ENCODE data around the gene DMRT3.

The DMRT3 gene, protein sequence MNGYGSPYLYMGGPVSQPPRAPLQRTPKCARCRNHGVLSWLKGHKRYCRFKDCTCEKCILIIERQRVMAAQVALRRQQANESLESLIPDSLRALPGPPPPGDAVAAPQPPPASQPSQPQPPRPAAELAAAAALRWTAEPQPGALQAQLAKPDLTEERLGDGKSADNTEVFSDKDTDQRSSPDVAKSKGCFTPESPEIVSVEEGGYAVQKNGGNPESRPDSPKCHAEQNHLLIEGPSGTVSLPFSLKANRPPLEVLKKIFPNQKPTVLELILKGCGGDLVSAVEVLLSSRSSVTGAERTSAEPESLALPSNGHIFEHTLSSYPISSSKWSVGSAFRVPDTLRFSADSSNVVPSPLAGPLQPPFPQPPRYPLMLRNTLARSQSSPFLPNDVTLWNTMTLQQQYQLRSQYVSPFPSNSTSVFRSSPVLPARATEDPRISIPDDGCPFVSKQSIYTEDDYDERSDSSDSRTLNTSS
- total RNA-seq, result 0 reads per million in 2 donors

DNA sequence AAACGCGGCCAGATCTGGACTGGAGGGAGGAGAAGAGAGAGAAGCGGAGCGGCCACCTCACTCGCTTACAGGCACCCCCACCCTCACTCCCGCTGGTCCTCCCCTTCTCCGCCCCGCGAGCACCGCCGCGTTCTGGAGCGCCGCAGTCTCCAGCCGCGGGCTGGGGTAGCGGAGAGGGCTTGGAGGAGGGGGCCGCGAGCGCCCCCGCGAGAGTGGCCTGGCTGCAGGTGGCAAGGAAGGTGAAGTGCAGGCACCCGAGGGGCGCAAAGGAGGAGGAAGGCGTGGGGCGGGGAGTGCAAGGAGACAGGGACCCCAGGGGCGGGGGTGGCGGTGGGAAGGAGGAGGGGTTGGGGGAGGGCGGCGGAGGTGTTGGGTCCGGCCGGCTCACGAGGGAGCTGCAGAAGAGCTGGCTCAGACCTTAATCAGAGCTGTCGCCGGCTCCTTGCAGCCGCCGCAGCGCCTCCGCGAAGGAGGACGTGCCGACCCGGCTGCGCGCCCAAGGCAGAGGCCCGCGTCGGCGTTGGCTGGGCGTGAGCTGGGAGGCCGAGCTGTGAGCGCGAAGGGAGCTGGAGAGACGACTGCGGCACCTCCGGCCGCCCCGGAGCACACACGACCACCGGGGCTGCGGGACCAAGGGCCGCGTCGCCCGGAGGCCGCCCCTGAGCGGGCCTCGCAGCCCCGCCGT lies at the start of gene DMRT3:
DMRT3 (plus strand) TSS at position 398 of the 685 bp plus-strand sequence. CDS start 347 bp downstream, outside the sequence.
- DNase-seq, result peak in 1 of 5 experiments; percentile 30

DNA sequence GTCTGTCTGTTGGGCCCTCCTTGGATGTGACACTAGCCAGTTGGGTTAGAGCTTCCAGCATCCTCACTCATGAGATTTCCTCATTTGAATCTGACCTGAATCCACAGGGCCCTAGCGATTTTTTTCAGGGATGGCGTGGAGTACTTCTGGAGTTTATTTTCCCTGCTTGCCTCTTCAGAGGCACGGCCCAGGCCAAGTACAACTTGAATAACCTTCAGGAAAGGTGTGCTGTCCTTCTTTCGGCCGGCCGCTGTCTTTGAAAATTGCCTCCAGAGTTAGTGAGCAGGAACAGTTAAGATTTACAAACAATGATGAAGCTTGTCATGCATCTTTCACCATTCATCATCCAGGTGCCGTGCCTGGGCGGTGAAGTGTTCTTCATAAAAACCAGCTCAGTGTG lies 49.5 kb upstream of the DMRT3 start:
- no peak for DNase-seq

DNA sequence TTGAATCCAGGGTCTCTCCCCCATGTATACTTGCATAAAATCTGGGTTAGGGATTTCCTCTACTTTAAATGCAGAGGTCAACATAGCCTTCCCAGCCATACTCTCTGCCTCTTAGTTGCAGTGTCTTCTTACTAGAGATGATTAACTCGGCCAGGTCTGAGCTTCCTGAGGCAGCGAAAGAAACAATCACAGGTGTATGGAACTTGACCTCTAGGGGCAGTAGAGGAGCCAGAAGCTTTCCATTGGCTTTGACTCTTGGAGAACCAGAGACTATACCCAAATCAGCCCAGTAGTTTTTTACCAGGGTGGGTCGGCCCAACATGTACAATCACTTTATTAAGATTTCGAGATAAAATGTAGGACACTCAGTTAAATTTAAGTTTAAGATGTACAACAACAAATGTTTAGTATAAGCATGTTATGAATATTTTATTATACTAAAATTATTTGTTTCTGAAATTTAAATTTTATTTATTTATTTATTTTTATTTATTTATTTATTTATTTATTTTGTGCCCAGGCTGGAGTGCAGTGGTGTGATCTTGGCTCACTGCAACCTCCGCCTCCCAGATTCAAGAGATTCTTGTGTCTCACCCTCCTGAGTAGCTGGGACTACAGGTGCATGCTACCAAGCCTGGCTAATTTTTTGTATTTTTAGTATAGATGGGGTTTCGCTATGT lies 48.0 kb upstream of the DMRT3 start:
- peak in 1 of 5 experiments; percentile 8 for DNase-seq

DNA sequence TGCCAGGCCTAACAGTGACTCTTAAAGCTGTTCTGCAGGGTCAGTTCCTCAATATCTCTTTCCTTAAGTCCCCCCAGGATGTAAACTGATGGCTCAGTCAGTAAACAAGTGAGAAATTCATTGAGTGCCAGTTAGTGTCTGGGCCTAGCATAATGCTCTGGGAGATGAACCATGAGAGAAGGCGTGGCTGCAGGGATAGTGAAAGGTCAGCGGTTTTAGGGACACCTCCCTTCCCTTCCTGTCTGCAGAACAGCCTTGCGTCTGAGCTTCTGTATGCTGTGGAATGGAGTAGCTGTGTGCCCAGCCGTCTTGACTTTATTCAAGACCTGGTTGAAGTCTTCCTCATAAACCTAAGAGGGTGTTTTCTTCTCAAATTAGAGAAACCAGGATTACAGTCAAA lies 46.7 kb upstream of the DMRT3 start:
- DNase-seq, result no peak

DNA sequence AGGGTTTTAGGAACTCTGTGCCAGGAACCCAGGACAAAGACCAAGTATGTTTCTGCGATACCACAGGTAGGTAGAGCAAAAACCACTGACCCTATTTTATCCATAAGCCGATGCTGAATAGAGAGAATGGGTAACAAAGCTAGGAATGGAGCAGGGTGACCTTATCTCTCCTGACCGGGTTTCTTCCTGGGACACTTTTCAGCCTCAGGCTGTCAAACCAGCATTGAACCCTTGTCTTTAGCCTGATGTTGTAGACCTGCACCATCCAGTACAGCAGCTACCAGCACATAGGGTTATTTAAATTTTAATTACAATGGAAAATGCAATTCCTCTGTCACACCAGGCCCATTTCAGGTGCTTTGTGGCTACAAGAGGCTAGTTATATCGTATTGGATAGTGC lies 43.1 kb upstream of the DMRT3 start:
- DNase-seq, result no peak

DNA sequence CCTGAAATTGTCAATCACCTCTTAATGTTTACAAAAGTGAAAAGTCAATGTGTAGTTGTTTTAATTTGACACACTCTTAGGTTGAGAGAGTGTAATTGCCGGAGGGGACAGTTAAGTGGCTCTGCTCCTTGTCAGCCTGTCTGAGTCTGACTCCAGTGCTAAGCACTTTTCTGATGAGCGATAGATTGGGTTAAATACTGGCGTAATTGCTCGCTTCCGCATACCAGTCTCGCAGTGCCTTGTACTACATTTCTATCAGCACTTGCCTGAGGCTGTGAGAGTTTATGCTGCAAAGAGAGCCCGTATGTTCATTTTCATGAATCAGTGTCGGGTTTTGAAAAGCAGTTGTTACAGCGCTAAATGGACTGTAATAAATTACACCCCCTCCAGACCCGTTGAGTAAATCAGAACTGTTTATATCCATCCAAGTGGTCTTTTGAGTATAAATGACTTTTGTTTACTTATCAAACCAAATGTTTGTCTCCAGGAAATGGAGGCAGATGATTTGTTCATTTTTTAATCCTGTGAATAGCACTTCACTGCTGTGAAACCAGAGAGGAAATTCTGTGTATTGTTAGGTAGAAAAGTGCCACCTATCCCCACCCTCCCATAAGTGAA lies 41.0 kb upstream of the DMRT3 start:
- DNase-seq, result no peak

DNA sequence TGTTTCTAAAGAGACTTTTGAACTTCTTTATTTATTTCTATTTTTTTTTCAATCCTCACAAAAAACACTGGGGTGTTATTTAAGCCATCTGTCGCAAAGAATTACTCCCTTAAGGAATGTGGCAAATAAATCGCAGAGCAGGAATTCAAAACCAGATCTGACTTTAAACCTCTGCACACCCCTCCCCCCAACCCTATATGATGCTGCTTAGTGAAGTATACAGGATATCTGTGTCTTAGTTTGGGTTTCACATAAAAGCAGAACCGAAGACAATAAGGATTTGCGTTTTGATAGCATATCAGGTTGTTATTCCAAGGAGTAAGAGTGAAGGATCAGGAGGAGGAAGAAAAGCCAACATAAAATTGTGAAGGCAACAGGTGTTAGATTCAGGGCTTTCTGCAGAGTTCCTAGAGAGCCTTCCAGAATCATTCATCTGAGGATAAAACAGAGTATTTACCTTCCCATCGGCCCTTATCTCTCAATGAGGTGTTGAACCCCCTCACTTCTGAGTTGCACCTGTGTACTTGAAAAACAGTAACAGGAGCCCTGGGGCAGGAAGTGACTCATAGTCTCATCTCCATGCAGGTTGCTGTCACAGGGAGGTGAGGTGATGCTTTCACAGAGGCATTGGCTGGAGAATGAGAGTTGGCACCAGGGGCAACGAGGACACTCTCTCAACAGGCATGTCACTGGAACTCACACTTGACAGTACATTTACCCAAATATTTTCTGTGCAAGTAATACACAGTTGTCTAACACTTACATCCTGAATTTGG lies 33.5 kb upstream of the DMRT3 start:
- DNase-seq, result no peak

DNA sequence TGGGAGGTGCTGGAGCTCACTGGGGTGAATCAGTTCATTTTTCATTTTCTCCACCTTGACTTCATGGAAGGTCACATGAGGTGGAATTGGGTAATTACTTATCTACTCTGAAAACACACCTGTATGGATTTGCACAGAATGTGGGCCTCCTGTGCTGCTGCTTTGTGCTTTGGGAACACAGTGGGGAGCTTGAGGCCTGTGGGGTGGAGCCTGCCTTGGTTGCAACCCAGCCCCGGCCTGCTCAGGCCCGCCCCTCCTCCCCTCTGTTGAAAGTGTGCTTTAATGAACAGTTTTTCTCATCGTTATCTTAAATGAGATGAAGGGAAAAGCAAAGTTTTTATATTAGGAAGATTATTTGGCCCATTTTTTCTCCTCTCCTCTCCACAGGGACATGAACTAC lies 28.5 kb upstream of the DMRT3 start:
- DNase-seq, result no peak

DNA sequence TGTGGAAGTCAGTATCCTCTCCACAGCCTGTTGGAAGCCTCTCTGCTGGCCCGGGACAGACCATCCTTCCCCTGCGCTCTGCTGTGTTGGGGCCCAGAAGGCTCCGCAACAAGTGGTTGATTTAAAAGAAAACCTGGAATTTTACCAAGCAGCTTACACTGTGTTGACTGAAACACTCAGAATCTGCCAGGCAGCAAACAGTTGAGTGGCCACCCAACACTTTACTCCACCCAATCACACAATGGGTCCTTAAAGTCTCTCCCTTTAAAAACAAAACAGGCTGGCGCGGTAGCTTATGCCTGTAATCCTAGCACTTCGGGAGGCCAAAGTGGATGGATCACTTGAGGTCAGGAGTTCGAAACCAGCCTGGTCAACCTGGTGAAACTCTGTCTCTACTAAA lies 28.0 kb upstream of the DMRT3 start:
- DNase-seq, result no peak

DNA sequence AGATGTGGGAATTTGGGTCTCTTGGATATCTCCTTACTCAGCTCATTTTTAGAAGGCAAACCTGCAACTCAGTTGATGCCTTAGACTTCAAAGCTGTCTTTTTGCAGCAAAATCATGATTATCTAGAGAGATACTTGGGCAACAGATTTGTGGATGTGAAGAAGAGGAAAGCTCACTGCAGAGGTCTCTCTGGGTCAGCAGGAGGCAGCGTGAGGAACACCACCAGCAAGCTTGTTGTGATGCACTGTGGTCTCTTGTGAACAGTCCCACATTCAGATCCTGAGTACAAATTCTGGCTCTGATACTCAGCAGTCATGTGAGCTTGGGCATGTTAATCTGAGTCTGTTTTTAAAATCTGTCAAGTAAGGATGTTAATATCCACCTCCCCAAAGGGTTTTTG lies 26.3 kb upstream of the DMRT3 start:
- no peak for DNase-seq

DNA sequence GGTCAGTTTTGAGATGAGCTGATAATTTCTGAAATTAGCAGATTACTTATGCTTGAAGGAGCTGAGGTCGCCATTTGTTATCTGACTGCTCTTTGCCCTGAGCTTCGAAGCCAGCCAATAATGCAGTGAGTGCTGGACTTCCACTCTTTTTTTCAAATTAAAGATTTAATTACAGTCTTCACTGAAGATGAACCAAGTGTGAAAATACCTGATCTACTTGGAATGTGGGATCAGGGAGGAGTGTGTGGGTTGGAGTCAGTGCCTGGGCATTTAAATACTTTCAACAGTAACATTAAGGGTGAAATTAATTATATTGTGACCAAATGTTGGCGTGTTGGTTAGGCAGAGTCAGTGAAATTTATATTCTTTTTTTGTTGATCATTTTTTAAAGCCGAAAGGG lies 23.9 kb upstream of the DMRT3 start:
- no peak for DNase-seq

DNA sequence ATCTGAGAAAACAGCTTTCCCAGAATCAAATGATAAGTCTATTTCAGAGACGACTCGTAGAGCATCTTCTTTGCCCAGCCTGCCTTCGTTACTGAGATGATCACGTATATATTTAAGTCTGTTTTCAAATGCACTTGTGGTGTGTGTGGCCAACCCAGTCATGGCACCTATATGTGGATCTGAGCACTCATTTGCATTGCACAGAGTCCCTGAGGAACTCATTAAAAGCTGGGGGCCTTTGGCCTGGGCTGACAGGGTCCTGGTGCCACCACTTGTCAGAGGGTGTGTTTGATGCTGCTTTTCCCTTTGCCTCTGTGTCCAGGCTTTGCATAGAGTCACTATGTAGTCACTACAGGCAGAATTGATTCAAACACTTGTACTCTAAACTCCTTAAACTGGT lies 17.4 kb upstream of the DMRT3 start:
- DNase-seq, result no peak

DNA sequence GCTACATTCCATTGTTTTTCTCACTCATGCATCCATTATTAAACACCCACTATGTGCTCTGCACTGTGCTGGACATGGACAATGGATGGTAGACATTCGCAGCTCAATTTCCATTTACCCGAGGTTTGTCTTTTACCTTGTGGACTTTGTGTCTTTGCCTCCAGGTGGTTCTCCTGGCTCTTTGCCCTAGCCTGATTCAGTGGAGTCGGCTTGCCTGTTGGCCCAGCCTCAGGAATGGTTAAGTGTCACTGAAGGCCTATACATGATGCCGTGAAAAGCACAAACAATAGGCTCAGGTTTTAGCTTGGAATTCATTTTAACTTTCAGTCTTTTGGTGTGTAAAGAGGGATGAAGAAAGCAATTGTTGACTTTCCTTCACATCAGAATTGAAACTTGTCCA lies 16.5 kb upstream of the DMRT3 start:
- DNase-seq, result no peak

DNA sequence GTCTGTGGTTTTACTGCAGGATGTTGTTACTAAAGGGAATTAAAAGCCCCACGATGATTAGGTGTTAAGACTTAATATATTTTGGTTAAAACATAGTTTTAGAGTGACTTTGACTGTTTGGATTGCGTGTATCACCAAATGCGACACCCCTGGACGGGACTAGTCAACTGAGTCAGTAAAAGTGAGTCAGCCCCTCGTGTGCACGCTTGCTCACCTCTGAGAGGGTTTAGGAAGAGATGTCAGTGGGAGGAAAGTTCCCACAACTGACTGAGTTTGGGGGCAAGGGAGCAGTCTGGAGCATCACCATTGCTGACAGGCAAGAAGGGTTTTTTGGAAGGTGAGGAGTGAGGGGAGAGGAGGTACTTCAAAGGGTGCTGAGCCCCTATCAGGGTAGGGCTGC lies 14.4 kb upstream of the DMRT3 start:
- DNase-seq, result no peak

DNA sequence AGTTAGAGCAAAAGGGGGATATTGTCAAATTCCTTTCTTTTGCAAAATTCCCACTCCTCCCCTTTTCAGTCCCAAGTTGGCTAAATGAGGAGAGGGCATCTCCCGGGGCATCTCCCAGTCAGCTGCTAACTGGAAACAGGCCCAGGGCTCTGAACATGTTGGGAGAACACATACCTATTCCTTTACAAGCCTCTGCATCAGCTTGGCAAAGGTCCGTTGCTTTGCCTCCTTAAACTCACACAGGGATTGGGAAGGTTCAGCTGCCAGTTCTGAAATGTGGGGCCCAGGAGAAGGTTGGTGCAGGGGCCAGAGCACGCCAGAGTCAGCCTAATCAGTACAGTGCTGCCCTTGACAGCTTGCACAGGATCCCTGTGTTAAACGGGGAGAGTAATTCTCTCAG lies 11.0 kb upstream of the DMRT3 start:
- no peak for DNase-seq

DNA sequence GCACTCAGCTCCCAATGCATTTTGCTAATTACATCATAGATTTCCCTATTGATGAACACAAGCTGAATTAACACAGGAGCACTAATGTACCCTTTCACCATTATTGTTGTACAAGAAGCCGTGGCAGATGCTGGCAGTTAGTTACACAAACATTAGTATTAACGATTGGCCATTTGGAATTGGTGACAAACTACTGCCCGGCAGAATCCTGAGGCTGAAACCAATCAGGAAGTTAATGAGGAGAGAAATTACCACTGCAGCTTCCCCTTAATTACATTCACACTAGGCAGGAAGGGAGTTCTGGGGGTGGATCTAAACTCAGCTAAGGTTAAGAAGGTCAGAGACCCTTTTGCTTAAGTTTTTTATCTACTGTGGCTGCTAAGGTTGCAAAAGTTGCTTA lies 9.6 kb upstream of the DMRT3 start:
- no peak for DNase-seq

DNA sequence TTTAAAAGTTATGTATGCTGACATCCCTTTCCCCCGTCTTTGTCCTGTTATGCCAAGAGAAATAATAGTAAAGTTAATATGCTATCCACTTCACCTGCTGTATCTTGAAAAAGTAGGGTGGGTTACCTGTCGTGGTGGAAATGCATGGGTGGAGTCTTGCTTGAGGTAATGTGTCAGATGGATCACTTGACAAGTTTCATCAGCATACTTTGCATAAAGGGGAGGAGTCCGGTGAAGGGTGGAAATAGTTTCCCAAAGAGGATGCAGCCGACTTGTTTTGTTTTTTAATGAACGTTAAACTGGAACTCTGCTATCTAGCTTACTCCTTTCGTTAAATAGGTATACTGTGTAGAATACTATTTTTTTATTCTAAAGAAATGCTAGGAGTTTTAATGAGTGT lies 9.0 kb upstream of the DMRT3 start:
- no peak for DNase-seq

DNA sequence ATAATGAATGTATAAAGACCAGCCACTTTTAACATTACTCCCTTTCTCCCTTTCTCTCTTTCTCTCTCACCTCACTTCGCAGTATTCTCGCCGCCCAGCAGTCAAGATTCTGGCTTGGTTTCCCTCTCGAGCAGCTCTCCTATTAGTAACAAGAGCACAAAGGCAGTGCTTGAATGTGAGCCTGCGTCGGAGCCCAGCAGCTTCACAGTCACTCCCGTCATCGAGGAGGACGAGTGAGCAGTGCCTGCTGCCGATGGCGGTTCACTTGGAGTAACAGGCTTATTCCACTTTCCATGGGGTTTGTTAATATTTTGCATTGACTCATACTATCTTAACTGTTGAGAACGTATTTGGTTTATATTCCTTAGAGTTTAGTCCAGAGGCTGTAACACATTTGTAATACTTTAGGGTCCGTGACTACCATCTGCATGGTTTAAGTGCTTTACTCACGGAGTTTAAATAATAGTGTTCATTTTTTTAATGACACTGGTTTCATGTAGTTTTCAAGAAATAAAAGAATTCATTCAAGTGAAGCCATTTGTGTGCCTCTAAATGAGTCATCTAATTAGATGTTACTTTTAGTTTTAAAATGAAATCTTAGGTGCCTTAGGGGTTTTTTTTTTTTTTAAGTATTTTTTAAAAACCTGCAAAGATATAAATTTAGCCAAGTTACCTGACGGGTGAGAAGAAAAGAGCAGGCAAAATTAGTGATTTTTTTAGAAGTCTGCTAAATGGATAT lies 8.4 kb upstream of the DMRT3 start:
- DNase-seq, result no peak

DNA sequence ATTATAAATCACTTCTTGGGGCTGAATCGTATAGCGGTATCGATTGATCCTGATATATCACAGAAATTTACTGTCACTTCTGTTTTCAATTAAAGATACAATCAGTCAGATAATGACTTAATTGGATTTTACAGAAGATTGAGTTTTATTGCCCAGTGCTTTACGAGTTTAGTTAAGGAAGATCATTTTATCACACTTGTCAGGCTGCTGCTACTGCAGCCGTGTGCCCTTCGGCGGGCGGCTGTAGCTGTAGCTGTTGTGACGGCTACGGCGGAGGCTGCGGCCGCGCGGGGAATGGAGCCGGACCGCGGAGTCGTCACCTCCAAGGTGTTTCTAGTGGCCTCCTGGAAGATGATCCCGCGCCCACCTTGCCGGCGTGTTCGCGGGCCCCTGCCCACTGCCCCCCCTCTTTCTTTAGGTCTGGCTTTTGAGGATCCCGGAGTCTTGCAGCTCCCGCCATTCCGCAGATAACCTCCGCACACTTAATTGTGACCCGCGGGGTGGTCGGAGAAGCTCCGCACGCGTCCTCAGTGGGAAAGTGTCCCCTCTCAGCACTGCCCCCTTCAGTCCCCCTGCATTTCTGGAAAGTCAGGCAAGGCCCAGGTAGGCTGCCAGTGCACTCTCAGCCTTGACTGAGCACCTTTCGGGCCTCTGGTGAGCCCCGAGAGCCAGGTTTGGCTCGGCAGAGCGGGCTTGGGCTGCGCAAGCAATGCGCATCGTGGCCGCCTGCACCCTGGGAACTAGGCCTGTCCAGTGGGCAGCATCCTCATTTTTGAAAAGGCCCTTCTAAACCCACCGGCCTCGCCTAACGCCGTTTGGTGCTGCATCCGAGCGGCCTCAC lies 6.9 kb upstream of the DMRT3 start:
- no peak for DNase-seq

DNA sequence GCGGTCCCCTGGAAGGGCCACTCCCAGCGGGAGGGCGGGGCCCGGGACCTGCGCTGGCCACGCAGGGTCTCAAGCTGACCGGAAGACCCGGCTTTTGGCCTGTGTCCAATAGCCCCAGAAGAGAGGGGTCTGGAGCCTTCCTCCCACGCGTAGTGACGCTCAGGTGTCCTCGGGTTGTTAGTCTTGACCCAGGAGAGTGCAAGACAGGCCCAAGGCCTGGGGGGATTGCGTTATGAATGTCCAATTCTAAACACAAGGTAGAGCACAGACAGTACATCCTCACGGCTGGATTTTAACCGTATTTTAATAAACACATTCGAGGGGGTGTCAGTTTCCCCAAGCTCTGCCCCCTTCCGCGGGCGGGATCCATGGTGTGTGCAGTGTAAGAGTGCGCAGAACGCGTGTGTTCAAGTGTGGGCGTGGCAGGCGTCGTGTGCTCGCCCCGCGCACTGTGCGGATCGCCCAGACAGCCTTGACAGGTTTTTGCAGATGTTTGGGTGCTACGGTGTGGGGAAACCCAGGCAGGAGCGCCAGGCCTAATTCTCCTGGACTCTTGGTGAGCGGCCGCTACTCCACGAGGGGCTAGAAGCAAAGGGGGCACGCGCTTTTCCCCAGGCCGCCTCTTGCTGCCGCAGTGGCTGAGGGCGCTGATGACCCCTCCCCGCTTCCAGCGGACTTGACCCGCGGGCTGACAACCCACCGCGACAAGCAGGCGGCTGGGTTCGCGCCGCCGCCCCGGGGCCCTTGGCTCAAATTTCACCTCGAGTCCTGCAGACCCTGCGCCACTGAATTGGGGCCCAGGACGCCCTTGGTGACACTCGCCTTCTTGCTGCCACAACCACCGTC lies 6.1 kb upstream of the DMRT3 start:
- no peak for DNase-seq
